CD8-positive, alpha-beta memory T cell (primary cell): Measurements from ENCODE around the gene TMEM81. TPM values are rescaled to one million over a fixed set of nuclear protein-coding genes. Genes with fewer than 3 reads are reported as not detected.

Source experiments
- CTCF ChIA-PET: fragments of 350-600 bp; sonication (Branson Sonifier 250); formaldehyde crosslinking; loops from one replicate; lab custom pipeline; 2021; ENCODE audit warnings: antibody characterized with exemption; lab: Charles Lee
- POLR2A ChIA-PET: fragments of 350-600 bp; sonication (Branson Sonifier 250); formaldehyde crosslinking; loops from one replicate; lab custom pipeline; 2021; ENCODE audit warnings: antibody characterized with exemption; lab: Charles Lee
- DNase-seq, 5 donors: peaks; one replicate each; pipeline versions ENCODE4 v3.0.0 to v3.0.0-alpha.2; 2020 to 2022; ENCODE audit warnings: mixed read lengths in 1 of 5
- H3K27ac ChIP-seq: one replicate; pipeline ENCODE4 v1.7.0; 2013; ENCODE audit warnings: low read depth, mild to moderate bottlenecking, low read length, moderate library complexity
- H3K27me3 ChIP-seq: 2 replicates; pipeline ENCODE4 v1.7.0; 2013; ENCODE audit warnings: low read length, mild to moderate bottlenecking; ENCODE audit not compliant: insufficient read depth, poor library complexity, severe bottlenecking
- H3K36me3 ChIP-seq: 2 replicates; pipeline ENCODE4 v1.7.0; 2013; ENCODE audit warnings: mild to moderate bottlenecking, low read length, moderate library complexity; ENCODE audit not compliant: insufficient read depth
- H3K4me1 ChIP-seq: 2 replicates; pipeline ENCODE4 v1.7.0; 2013; ENCODE audit warnings: mild to moderate bottlenecking, low read length, moderate library complexity; ENCODE audit not compliant: insufficient read depth
- H3K4me3 ChIP-seq: 2 replicates; pipeline ENCODE4 v1.7.0; 2013; ENCODE audit warnings: mild to moderate bottlenecking, low read length
- H3K9me3 ChIP-seq: 2 replicates; pipeline ENCODE4 v1.7.0; 2013; ENCODE audit warnings: mild to moderate bottlenecking, low read length
- H3K27ac Mint-ChIP-seq, 8 donors: one replicate each; pipeline ENCODE4 v1.8.0; 2020 to 2021; ENCODE audit warnings: mixed read lengths in 8 of 8, mild to moderate bottlenecking in 6 of 8, inconsistent platforms in 3 of 8, moderate library complexity in 3 of 8
- H3K27me3 Mint-ChIP-seq, 2 donors: one replicate each; pipeline ENCODE4 v1.8.0; 2020 to 2021; ENCODE audit warnings: mixed read lengths in 2 of 2, mild to moderate bottlenecking in 1 of 2, moderate library complexity in 1 of 2
- H3K36me3 Mint-ChIP-seq, 3 donors: one replicate each; pipeline ENCODE4 v1.8.0; 2020 to 2021; ENCODE audit warnings: mixed read lengths in 3 of 3, inconsistent platforms in 1 of 3, mild to moderate bottlenecking in 1 of 3
- H3K4me1 Mint-ChIP-seq, 3 donors: one replicate each; pipeline ENCODE4 v1.8.0; 2020 to 2021; ENCODE audit warnings: mixed read lengths in 3 of 3, inconsistent platforms in 1 of 3, mild to moderate bottlenecking in 1 of 3
- H3K4me3 Mint-ChIP-seq, 7 donors: one replicate each; pipeline ENCODE4 v1.8.0; 2020 to 2021; ENCODE audit warnings: mixed read lengths in 7 of 7, mild to moderate bottlenecking in 6 of 7, moderate library complexity in 4 of 7, inconsistent platforms in 2 of 7
- H3K9me3 Mint-ChIP-seq, 5 donors: one replicate each; pipeline ENCODE4 v1.8.0; 2020 to 2022; ENCODE audit warnings: mixed read lengths in 5 of 5, mild to moderate bottlenecking in 3 of 5, moderate library complexity in 2 of 5, inconsistent platforms in 1 of 5
- polyA plus RNA-seq: library from polyadenylated mRNA; unstranded; fragments of 300-500 nt; fragmentation: Illumina TruSeq; gene quantifications from one replicate; pipeline ENCODE4 v1.2.3, GENCODE V29; 2021
- total RNA-seq, 2 experiments: library from RNA; stranded (reverse); gene quantifications; one replicate each; pipeline ENCODE4 v1.2.3, GENCODE V29; 2021

The TMEM81 gene
- total and polyA plus RNA-seq, 3 experiments from 2014 or later: 0.37 to 4.6 (median 2.9) TPM

- Histone ChIP-seq H3K27me3 (no peaks in the 10 kb centered on the region), H3K4me3 (no peak overlapping the region), H3K4me1 (no peaks in the 10 kb centered on the region), H3K36me3 (no peaks in the 10 kb centered on the region), H3K27ac (no peak overlapping the region), H3K9me3 (no peaks in the 10 kb centered on the region)
- H3K9me3 Mint-ChIP-seq: no peaks in the 10 kb centered on the region
- no peaks in the 10 kb centered on the region for H3K27me3 Mint-ChIP-seq
- DNase-seq: peak in 1 of 5 donors; percentile 24
- H3K27ac Mint-ChIP-seq: peak overlapping the region in 1 of 8 donors; percentile 56
- no peak overlapping the region for H3K4me3 Mint-ChIP-seq
- H3K36me3 Mint-ChIP-seq: no peaks in the 10 kb centered on the region
- ChIA-PET CTCF (no interaction called here), POLR2A (no interaction called here)
- no peaks in the 10 kb centered on the region for H3K4me1 Mint-ChIP-seq
Measured at GRCh38 chr1:205064301-205064700, 20.0 kb downstream of the TMEM81 start.

- no peaks in the 10 kb centered on the region for H3K4me1 Mint-ChIP-seq
- ChIA-PET POLR2A (no interaction called here), CTCF (interaction anchor here (0.8 to 2.3 kb wide), 3 partner anchors 9 to 65 kb away, joined by 3 to 12 read pairs (median 4); no protein-coding TSS in a partner anchor)
Measured at GRCh38 chr1:205062895-205063294, 21.4 kb downstream of the TMEM81 start.

GRCh38 chr1:205062319-205062718, 21.9 kb downstream of the TMEM81 start:
- Mint-ChIP-seq H3K27me3 (no peaks in the 10 kb centered on the region), H3K4me1 (no peaks in the 10 kb centered on the region), H3K36me3 (no peaks in the 10 kb centered on the region), H3K27ac (no peak overlapping the region), H3K9me3 (no peaks in the 10 kb centered on the region), H3K4me3 (no peak overlapping the region)
- CTCF ChIA-PET: interaction anchor here (0.8 to 2.3 kb wide), 8 partner anchors 9 to 193 kb away, joined by 3 to 12 read pairs (median 4); no protein-coding TSS in a partner anchor
- POLR2A ChIA-PET: no interaction called here
- Histone ChIP-seq H3K27me3 (no peaks in the 10 kb centered on the region), H3K4me1 (no peaks in the 10 kb centered on the region), H3K4me3 (no peak overlapping the region), H3K36me3 (no peaks in the 10 kb centered on the region), H3K27ac (no peak overlapping the region), H3K9me3 (no peaks in the 10 kb centered on the region)
- DNase-seq: peak in 1 of 5 donors; percentile 21

More at GRCh38 chr1:205062895-205063294, 21.4 kb downstream of the TMEM81 start:
- Mint-ChIP-seq H3K9me3 (no peaks in the 10 kb centered on the region), H3K27ac (no peak overlapping the region), H3K4me3 (no peak overlapping the region), H3K36me3 (no peaks in the 10 kb centered on the region), H3K27me3 (no peaks in the 10 kb centered on the region)
- H3K27ac ChIP-seq: no peak overlapping the region
- no peak overlapping the region for H3K4me3 ChIP-seq
- no peak for DNase-seq
- no peaks in the 10 kb centered on the region for H3K9me3 ChIP-seq
- H3K36me3 ChIP-seq: no peaks in the 10 kb centered on the region
- no peaks in the 10 kb centered on the region for H3K27me3 ChIP-seq
- H3K4me1 ChIP-seq: no peaks in the 10 kb centered on the region

- Mint-ChIP-seq H3K9me3 (no peaks in the 10 kb centered on the region), H3K4me1 (no peaks in the 10 kb centered on the region), H3K4me3 (no peak overlapping the region), H3K36me3 (no peaks in the 10 kb centered on the region), H3K27me3 (no peaks in the 10 kb centered on the region), H3K27ac (no peak overlapping the region)
- ChIA-PET POLR2A (no interaction called here), CTCF (interaction anchor here (0.7 to 2.3 kb wide), 10 partner anchors 10 to 194 kb away, joined by 3 to 12 read pairs (median 4); no protein-coding TSS in a partner anchor)
- no peak overlapping the region for H3K4me3 ChIP-seq
- H3K27me3 ChIP-seq: no peaks in the 10 kb centered on the region
- no peaks in the 10 kb centered on the region for H3K9me3 ChIP-seq
- no peaks in the 10 kb centered on the region for H3K36me3 ChIP-seq
- DNase-seq: peak; percentile 27 to 68 (median 30)
- no peaks in the 10 kb centered on the region for H3K4me1 ChIP-seq
- no peak overlapping the region for H3K27ac ChIP-seq
Measured at GRCh38 chr1:205061665-205062069, 22.6 kb downstream of the TMEM81 start.

GRCh38 chr1:205061227-205061626, 23.0 kb downstream of the TMEM81 start:
- H3K9me3 ChIP-seq: no peaks in the 10 kb centered on the region
- H3K36me3 Mint-ChIP-seq: no peaks in the 10 kb centered on the region
- DNase-seq: peak in 1 of 5 donors; percentile 30
- H3K4me3 ChIP-seq: no peak overlapping the region
- ChIA-PET POLR2A (no interaction called here), CTCF (interaction anchor here (0.7 to 2.3 kb wide), 10 partner anchors 10 to 194 kb away, joined by 3 to 12 read pairs (median 4); no protein-coding TSS in a partner anchor)
- H3K4me3 Mint-ChIP-seq: no peak overlapping the region
- H3K4me1 ChIP-seq: no peaks in the 10 kb centered on the region
- H3K27ac Mint-ChIP-seq: no peak overlapping the region
- no peaks in the 10 kb centered on the region for H3K27me3 ChIP-seq
- no peaks in the 10 kb centered on the region for H3K27me3 Mint-ChIP-seq
- H3K4me1 Mint-ChIP-seq: no peaks in the 10 kb centered on the region
- no peaks in the 10 kb centered on the region for H3K9me3 Mint-ChIP-seq
- no peak overlapping the region for H3K27ac ChIP-seq
- no peaks in the 10 kb centered on the region for H3K36me3 ChIP-seq

GRCh38 chr1:205060746-205061145, 23.5 kb downstream of the TMEM81 start:
- Mint-ChIP-seq H3K27me3 (peaks cover 0 to 2% of the 10 kb centered on the region in 2 donors), H3K27ac (no peak overlapping the region), H3K4me1 (no peaks in the 10 kb centered on the region), H3K36me3 (no peaks in the 10 kb centered on the region), H3K9me3 (no peaks in the 10 kb centered on the region), H3K4me3 (no peak overlapping the region)
- H3K27me3 ChIP-seq: no peaks in the 10 kb centered on the region
- H3K9me3 ChIP-seq: no peaks in the 10 kb centered on the region
- H3K36me3 ChIP-seq: no peaks in the 10 kb centered on the region
- no peak overlapping the region for H3K4me3 ChIP-seq
- H3K27ac ChIP-seq: no peak overlapping the region
- POLR2A ChIA-PET: no interaction called here
- H3K4me1 ChIP-seq: no peaks in the 10 kb centered on the region
- no peak for DNase-seq
- CTCF ChIA-PET: interaction anchor here (1.5 to 2.0 kb wide), 3 partner anchors 20 to 195 kb away, joined by 3 to 7 read pairs (median 4); no protein-coding TSS in a partner anchor

- Histone ChIP-seq H3K4me3 (no peak overlapping the region), H3K4me1 (no peaks in the 10 kb centered on the region), H3K9me3 (no peaks in the 10 kb centered on the region), H3K36me3 (no peaks in the 10 kb centered on the region), H3K27ac (no peak overlapping the region), H3K27me3 (no peaks in the 10 kb centered on the region)
- no peak for DNase-seq
- CTCF ChIA-PET: no interaction called here
- POLR2A ChIA-PET: no interaction called here
- no peak overlapping the region for H3K4me3 Mint-ChIP-seq
- no peaks in the 10 kb centered on the region for H3K36me3 Mint-ChIP-seq
- H3K27ac Mint-ChIP-seq: peak overlapping the region in 1 of 8 donors; percentile 72
- H3K4me1 Mint-ChIP-seq: no peaks in the 10 kb centered on the region
- H3K9me3 Mint-ChIP-seq: no peaks in the 10 kb centered on the region
- peaks cover 0 to 3% of the 10 kb centered on the region in 2 donors for H3K27me3 Mint-ChIP-seq
Measured at GRCh38 chr1:205059660-205060059, 24.6 kb downstream of the TMEM81 start.

- Mint-ChIP-seq H3K27me3 (peaks cover 0 to 3% of the 10 kb centered on the region in 2 donors), H3K4me3 (no peak overlapping the region), H3K36me3 (no peaks in the 10 kb centered on the region), H3K27ac (no peak overlapping the region), H3K4me1 (no peaks in the 10 kb centered on the region), H3K9me3 (no peaks in the 10 kb centered on the region)
- Histone ChIP-seq H3K27me3 (no peaks in the 10 kb centered on the region), H3K4me3 (no peak overlapping the region), H3K4me1 (no peaks in the 10 kb centered on the region), H3K9me3 (no peaks in the 10 kb centered on the region), H3K36me3 (no peaks in the 10 kb centered on the region), H3K27ac (no peak overlapping the region)
- CTCF ChIA-PET: no interaction called here
- no peak for DNase-seq
- POLR2A ChIA-PET: no interaction called here
Measured at GRCh38 chr1:205058853-205059252, 25.4 kb downstream of the TMEM81 start.
